ENCODE measurements around the gene HK2.

The HK2 gene

GRCh38 chr2:74860521-74860920 is 26.6 kb downstream of the HK2 start:
- no peak for DNase-seq

DNA sequence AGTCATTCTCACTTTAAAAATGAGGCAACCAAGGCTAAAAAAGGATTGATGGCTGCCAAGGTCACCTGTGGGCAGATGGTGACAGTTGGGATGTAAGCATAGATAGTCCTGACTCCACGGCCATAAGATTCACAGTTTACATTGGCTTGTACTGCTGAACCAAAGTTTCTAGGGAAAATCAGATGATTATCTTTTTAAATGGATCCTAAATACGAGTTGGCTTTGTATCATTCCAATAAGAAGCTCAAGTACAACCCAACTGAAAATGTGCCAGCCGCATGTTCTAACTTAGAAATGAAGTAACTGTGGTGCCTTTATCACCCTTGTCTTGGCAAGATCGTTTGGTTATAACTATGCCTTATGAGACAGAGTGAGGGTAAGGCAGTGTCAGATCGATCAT is 27.6 kb downstream of the HK2 start:
- DNase-seq = no peak

DNA sequence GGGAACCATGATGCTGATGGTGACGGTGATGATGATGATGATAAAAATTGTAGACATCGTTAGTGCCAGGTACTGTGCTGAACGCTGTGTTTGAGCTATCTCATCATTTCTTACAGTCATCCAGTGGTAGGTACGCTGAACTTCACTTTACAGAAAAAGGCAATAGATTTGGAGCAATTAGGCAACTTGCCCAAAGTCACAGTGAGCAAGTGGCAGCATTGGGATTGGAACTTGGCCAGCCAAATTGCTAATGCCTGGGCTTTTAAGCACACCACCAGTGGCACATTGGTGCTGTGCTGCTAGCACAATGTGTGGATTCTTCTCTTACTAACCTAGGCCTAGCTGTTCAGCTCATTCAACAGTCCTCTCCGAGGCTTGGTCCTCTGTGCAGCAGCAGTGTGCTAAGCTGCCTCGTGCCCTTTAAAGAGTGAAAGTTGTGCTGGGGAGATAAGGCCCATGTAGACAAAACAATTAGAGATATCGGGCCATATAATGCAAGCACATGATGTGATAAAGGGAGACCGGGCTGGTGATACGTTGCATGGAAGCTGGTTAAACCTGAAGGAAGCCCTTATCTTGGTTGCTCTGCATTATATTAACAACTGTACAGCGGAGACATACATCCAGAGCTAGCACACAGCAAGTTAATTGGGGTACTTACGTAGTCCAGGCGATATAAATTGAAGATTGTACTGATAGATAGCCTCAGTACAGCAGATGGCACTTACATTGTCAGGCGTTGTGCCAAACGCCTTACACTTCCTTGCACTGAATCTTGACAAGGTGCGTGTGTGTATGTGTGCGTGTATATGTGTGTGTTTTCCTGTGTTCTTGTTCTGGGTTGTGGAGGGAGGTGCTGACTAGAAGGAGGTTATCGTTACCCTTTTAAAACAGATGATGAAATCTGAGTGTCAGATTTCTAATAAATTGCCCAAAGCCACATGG is 28.4 kb downstream of the HK2 start:
- no peak for DNase-seq

- DNase-seq = no peak
Measured at GRCh38 chr2:74863802-74864248, 29.9 kb downstream of the HK2 start.

DNA sequence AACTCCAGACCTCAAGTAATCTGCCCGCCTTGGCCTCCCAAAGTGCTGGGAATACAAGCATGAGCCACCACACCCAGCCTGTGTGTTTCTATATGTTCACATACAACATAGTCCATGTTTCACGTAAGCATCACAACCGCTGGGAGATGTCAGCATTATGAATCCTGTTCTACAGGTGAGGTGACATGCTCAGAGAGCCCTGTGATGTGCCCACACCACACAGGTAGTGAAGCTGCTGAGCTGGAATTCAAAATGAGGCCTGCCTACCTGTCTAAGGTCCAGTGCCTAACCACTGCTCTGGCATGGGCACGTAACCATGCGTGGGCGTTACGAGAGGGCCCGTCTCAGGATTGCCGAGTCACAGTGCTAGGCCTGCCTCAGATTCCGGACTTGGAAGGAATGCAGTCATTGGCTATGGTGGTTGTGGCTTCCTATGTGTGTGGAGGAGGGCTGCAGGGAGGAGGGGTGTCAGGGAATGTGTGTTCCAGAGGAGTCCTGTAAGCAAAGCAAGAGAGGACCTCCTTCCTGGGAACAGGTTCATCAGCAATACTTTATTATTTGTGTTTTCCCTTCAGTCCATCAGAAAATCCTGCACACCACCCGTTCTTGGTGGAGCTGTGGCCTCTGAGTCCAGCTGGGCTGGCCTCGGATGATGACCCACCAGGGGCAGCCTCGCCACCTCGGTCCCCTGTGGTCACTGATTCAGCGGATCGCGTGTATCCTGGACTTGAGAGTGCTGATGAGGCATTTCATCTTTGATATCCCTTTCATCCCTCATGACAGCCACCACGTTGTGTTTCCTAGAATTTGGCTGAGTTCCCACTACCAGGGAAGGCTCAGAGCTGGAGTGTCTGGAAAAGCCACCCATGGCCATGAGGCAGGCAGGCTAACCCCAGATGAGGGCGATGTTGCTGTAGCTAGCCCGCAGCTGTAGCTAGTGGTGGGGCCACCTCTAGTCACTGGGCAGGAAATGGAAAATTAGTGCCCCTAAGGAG is 31.1 kb downstream of the HK2 start:
- DNase-seq = no peak

- no peak for DNase-seq
Measured at GRCh38 chr2:74865770-74866674, 32.1 kb downstream of the HK2 start.

DNA sequence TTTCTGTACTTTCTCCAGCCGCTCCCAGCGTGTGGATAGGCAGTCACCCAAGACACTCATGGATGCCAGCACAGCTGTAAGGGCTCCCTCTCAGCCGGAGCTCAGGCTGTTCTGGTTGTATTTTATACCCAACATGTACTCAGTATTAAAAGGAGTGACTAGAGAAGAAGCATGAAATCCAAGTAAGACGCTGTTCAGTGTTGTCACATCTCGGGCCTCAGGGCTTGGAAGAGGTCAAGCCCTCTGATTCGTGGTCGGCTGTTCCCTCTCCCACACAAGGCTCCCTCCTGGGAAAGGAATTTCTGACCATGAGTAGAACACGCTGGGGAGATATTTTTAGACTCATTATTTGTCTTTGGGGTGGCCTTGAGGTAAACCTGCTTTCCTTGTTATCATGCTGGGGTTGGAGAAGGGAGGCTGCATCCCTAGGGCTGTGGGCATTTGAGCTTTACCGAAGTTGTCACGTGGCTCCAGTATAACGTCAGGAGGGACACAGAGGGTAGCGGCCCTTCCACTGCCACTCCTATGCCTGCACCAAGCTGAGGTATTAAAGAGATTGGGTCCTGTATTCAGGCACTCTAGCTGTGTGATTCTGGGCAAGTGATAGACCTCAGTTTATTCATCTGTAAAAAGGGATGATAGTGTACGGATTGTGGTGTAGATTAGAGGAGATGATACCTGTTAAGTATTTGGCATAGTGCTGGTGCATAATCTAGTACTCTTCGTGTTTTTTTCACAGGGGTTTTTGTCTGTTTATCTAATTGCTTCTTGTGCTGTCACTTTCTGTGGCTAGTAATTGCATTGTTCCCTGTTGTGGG is 34.1 kb downstream of the HK2 start:
- no peak for DNase-seq

DNA sequence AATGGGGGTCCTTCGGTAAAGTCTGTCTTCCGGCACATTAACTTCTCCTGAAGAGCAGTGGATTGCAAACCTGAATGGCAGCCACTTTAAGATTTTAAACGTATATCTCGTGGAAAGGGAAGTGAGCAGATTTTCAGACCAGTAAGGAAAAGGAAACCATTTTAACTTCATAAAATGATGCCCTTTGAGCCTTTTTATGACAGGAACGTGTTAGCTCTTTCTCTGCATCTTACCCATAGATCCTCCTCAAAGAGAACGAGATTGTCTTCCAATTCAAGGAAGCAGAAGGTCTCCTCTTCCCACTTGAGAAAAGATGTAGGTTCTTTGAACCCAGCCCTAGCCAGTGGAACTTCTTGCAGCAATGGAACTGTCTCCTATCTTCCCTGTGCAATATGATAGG is 35.6 kb downstream of the HK2 start:
- DNase-seq = no peak

DNA sequence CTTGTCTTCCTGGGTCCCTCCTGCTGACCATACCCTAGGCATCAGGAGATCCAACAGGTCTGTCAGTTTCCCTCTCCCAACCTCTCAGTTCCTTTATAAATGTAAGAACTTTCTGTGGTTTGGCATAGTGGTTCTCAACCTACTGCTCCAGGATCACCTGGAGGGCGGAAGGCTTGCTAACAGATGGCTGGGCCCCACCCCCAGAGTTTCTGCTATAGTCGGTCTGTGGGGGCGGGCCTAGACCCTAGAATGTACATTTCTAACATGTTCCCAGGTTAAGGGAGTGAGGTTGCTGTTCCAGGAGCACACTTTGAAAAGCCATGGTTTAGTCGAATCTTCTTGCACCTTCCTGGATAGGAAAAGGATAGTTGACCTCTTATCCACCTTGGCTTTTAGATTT is 37.0 kb downstream of the HK2 start:
- DNase-seq = no peak

DNA sequence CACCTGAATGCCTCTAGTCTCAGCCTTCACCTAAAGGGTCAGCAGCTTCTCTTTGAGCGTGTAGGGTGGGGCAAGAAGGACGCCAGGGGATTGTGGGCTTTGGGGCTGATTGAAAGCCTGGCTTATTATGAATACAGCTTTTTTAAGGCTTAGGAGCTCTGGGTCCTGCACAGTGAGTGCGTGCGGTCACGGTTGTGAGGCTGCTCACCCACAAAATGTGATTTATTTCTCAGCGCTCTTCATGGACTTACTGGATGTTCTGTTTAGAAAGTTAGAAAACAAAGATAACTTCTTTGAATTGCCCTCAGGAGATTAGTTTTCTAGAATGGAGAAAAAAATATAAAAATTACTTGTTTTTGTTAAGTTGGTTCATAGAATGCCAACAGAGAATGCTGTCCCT is 37.5 kb downstream of the HK2 start:
- no peak for DNase-seq

GRCh38 chr2:74872389-74872836 is 38.5 kb downstream of the HK2 start:
- DNase-seq = no peak

- no peak for DNase-seq
Measured at GRCh38 chr2:74873012-74873665, 39.2 kb downstream of the HK2 start.

- DNase-seq = no peak
Measured at GRCh38 chr2:74873678-74874640, 40.0 kb downstream of the HK2 start.

DNA sequence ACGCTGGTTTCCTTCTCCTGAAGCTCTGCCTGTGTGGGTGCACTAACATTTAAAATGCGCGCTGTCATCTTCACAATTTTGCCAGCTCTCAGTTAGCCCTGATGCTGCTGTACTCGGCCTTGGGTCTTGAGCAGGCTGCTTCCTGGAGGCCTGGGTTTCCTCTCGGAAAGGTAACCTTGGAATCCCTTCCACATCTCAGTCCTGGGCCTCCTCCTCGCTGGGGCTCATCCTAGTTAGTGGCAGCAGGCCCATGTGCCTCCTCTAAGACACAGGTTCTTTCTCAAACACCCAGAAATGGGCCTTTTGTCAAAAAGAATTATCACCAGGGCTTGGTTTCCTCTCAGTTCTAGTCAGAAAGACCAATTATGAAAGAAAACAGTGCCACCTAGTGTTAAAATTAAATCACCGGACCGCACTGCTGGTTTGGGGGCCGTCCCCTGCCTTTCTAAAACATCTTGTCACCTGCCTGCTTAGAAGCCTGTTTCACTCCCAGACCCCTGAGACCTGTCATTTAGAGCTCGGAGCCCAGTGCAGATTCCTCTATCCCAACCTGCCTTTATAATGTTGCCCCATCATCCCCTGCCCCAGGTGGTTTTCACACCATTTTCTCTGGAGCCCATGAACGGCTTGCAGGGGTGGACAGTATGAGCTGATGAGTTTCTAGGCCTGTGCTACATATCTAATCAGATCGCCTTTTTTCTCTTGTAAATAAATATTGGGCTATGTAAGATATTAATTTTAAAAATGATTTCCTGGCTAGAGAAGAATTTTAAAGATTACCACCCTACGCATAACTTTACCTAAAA is 42.4 kb downstream of the HK2 start:
- DNase-seq = peak; percentile 27

GRCh38 chr2:74877376-74877775 is 43.4 kb downstream of the HK2 start:
- DNase-seq = no peak

DNA sequence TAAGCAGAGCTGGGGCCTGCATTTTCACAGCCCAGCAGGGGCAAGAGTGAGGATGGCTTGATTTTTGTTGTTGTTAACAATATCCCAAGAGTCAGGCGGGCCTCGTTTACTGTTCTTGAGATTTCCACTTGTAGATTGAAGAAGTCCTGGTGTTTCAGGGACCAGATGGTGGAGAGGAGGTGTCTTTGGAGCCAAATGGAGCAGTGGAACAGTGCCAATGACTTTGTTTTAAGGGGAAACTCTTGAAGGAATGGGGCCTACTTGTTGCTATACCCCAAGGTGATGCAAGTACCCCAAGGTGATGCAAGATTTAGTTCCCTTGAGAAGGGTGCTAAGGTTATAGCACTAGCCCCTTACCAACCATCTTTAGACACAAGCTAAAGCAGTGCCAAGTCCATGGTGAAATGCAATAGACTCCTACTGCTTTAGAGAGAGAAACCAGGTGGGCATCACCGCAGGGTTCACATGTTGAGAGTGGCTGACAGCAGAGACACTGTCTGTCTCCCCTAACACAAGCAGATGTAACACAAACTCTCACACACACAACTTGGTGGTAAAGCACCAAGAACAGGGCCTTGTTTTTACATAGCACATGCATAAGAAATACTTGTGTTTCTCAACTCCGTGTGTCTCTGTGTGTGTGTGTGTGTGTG is 44.0 kb downstream of the HK2 start:
- no peak for DNase-seq

DNA sequence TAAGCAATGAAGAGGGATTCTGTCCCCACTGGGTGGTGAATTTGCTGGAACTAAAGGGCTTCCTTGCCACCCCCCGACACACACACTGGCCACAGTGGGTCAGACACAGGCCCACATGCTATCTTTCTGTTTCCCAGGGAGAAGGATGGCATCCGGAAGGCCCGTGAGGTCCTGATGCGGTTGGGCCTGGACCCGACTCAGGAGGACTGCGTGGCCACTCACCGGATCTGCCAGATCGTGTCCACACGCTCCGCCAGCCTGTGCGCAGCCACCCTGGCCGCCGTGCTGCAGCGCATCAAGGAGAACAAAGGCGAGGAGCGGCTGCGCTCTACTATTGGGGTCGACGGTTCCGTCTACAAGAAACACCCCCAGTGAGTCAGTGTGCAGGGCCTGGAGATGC is 44.6 kb downstream of the HK2 start:
- DNase-seq = no peak

- no peak for DNase-seq
Measured at GRCh38 chr2:74880054-74880728, 46.3 kb downstream of the HK2 start.

All from NCI-H2107 (cell line).